GM18907 (cell line): ENCODE data around the gene PLXNA1.

Source experiments
- ATAC-seq: cut with Tn5 transposase; IDR thresholded peaks from one replicate; pipeline ENCODE4 v1.9.1; 2021; ENCODE audit warnings: mild to moderate bottlenecking, moderate library complexity; ENCODE audit not compliant: unreplicated experiment

PLXNA1 gene

DNA sequence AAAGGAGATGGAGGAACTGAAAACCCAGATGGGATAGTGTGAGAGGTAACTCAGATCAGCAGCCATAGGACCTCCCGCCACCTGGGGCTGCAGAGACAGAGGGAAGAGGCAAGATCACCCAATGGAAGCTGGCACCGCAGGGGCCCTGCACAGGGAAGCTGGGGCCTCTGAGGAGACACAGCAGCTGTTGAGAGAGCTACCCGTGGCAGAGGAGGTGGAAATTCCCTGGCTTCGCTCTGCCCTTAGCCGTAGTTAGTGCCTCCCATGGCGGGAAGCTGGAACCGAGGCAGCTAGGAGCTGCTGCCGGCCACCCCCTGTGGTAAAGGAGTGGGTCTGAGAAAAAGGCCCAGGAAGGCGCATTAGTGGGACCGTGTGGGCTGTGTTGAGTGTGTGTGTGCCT, 18.0 kb upstream of the PLXNA1 start:
- ATAC-seq = no peak

DNA sequence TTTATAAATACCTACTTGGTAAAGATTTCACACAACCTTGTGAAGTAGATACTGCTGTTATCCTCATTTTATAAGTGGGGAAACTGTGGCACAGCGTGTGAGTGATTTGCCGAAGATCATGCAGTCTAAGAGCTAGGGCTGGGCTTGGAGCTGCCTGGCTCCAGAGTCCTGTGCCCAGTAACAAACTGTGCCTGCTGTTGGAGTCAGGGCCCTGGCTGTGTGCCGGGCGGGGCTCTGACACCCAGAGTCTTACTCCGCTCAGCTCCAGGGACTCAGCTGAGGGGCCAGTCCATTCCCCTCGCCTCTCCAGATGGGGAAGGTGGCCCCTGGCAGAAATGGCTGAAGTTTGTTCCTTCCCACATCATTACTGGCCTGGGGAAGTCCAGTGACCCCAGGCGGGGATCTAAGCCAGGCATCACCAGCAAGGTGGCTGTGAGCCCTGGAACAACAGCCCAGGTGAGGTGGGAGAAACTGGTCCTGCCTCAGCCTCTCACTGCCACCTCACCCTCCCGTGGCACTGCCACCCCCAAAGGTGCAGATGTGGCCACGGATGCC, 17.3 kb upstream of the PLXNA1 start:
- ATAC-seq = no peak

DNA sequence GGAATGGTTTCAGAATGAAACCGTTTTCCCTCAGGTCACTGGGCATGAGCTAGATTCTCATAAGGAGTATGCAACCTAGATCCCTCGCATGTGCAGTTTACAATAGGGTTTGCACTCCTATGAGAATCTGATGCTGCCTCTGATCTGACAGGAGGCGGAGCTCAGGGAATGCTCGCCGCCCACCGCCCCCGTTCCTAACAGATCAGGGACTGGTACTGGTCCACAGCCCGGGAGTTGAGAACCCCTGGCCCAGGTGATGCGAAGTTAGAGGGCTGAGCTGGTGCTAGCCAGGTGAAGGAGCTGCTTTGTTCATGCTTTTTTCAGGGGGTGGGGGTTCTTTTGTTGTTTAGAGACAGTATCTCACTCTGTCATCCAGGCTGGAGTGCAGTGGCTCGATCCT, 15.5 kb upstream of the PLXNA1 start:
- ATAC-seq = no peak

DNA sequence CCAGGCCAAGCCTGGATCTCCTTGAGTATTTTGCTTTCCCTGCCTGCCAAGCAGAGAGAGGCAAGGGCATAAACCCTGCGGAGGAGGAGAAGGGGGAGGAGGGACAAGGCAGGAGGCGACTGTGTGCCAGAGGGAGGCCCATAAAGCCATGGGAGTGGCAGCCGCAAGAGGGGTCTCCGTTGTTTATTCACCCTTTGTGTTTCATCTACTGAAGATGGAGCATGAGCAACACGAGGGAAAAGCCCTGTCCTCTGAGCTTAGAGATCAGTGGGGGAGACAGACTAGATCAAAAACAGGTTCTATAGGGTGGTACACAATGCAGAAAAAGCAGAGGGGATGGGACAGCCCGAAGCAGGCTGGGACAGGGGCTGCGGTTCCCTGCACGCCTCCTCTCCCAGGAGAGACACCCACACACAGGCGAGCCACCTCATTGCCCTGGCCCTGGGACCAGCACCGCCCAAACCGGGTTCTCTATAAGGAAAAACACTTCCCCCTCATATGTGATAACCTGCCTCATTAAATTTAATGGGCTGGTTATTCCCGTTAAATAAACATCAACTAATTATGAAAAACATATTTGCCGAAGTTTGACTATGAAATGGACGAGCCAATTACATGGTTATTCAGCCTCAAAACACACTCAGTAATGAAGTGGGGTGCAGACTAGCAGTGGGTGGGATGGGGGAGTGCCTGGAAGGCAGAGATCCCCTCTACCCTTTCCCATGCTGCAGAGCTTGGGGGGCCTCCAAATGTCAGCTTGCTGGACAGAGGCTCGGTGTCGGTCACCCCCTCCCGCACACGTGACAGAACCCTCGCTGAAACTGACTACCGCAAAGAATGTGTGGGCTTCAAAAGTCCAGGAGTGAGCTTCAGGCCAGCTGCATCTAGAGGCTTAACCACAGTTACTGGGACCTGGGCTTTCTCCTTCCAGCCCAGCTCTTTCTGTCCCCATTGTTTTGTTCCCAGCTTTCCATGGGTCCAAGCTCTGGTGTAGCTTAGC, 14.2 kb upstream of the PLXNA1 start:
- ATAC-seq = no peak

DNA sequence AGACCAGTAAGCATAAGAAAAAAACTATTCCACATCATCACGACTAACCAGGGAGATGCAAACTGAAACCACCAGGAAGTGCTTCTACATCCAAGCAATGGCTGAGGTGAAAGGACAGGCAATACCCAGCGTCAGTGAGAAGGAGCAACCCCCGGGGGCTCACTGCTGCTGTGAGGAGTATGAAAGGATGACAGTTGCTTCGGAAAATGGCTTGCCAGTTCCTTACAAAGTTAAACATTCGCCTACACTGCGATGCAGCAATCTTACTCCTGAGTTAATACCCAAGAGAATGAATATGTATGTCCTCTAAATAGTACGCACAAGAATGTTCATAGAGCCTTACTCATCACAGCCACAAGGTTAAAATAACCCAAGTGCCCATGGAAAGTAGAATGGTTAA, 13.3 kb upstream of the PLXNA1 start:
- no peak for ATAC-seq

DNA sequence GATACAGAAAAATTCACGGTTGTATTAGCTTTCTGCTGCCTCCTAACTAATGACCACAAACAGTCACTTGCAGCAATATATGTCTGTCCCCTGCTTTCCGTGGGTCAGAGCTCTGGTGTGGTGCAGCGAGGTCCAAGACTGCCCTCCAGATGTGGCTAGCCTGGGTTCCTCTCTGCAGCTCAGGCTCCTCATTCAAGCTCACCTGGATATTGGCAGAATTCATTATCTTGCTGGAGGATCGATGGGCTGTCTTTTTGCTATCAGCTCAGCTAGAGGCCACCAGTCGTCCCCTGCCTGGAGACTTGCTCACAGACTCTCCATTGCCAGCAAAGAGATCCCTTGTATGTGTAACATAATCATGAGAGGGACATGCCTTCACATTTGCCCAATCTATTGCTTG, 12.8 kb upstream of the PLXNA1 start:
- ATAC-seq = no peak

DNA sequence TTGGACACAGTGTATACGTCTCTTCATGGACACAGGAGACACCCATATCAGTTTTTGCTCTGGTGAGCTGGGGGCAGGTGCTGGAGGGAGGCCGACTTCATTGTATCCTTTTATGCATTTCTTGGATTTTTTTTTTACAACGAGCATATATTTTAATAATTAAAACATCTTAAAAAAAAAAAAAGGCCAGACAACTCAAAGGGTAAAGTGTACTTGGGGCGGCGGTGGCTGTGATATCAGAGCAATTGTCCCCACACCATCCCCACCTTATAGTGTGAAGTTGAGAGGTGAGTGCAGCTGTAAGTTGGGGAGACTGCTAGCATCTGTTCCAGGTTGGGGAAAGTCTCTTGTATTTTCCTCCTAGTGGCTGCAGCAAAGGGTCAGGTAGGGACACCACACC, 12.0 kb upstream of the PLXNA1 start:
- no peak for ATAC-seq

DNA sequence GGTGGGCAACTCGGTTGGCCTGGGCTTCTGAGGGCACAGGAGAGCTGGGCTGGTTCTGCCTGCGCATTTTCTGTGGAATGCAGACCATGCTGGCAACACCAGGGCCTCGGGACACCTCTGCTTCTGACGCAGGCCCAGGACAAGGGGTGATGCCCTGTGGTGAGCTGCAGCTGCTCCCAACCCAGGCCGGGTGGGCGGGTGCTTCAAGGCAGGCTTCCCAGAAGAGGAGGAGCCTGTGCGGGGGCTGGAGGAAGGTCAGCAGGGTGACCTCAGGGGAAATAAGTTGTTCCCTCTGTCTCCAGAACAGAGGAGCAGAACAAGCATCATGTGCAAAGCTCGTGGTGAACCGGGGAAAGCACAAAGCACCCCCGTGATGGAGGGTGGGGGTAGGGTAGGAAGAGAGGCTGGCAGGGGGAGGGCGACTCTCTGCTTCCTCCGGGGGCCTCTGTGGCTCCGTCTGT, 11.0 kb upstream of the PLXNA1 start:
- ATAC-seq = no peak

DNA sequence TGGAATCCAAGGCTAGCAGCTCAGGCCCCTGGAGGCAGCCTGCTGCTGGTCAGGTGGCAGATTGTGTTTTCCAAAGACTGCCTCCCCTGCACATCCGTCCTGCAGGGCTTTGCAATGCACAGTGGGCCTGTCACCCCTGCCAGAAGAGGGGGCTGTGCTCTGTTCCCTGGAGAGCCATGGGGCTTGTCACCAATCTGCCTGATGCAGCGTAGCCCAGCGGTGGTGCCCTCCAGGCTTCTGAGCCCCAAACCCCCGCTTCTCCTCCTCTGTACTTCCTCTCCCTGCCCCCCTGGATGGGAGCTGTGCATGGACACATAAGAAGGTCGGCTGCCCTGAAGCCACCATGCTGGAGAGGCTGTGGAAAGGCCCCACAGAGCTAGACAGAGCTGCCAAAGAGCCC, 10.0 kb upstream of the PLXNA1 start:
- no peak for ATAC-seq

DNA sequence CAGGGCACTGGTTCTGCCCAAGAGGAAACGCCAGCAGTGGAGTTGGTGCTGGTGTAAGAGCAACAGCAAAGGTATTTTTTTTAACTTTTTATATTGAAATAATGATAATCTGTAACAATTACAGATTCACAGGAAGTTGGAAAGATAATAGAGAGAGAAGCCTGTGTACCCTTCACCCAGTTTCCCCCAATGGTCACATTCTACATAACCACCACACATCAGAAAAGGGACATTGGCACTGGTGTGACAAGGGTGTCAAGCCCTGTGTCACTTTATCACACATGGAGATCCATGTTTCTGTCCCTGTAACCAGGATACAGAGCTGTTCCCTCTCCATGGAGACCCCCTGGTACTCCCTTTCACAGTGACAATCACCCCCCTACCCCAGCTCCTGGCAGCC, 9.1 kb upstream of the PLXNA1 start:
- no peak for ATAC-seq

DNA sequence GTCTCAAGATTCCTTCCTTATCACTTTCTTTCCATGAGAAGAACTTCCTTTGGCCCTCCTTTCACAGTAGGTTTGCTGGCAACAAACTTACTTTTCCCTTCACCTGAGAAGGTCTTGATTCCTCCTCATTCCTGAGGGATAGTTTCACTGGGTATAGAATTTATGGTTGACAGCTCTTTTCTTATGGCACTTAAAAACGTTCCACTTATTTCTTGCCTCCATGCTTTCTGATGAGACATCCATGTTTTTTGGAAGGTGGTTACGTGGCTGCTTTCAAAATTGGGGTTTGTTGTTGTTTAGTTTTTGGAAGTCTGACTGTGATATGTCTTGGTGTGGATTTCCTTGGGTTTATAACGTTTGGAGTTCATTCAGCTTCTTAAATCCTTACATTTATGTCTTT, 8.2 kb upstream of the PLXNA1 start:
- ATAC-seq = no peak

DNA sequence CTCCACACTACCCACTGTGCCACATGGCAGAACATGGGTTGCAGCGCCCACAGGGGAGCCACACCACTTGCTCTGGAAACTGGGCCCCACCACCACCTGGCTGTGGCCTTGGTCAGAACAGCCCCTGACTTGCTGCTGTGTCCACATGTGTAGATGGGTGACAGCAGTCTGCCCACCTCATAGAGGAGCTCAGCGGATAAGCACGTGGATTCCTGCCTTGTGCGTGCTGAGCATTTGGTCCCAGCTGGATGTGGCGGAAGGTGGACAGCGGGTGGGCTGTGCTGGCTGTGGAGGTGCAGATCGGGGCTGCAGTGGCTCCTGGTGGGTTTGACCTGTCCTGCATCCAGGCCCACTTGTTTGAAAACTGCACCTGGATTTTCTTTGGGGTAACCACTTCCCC, 6.0 kb upstream of the PLXNA1 start:
- ATAC-seq = no peak

DNA sequence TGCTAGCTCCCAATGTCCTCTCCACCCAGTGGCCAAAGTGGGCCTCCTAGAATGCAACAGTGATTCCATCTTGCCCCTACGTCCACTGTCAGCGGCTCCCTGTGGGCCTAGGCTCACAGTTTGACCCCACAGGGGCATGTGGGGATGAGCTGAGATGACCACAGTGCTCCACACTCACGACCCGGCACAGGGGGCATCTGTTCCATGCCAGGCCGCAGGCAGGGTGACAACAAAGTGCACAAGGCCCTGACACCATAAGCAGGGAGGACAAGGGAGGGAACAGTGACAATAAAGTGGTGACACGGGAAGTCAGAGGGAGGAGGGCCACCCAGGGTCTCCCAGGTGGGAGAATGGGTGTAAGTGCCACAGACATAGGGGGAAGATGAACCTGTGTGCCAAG, 5.1 kb upstream of the PLXNA1 start:
- no peak for ATAC-seq

DNA sequence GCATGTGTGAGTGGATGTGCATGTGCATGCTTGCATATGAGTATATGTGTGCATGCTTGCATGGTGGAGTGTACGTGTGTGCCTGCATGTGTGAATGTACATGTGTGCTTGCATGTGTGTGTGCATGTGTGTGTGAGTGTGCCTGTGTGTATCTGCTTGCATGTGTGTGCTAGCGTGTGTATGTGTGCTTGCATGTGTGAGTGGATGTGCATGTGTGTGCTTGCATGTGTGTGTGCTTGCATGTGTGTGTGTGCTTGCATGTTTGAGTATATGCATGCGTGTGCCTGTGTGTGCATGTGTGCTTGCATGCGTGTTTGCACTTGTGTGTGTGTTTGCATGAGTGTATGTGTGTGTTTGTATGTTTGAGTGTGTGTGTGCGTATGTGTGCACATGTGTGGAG, 4.6 kb upstream of the PLXNA1 start:
- no peak for ATAC-seq

DNA sequence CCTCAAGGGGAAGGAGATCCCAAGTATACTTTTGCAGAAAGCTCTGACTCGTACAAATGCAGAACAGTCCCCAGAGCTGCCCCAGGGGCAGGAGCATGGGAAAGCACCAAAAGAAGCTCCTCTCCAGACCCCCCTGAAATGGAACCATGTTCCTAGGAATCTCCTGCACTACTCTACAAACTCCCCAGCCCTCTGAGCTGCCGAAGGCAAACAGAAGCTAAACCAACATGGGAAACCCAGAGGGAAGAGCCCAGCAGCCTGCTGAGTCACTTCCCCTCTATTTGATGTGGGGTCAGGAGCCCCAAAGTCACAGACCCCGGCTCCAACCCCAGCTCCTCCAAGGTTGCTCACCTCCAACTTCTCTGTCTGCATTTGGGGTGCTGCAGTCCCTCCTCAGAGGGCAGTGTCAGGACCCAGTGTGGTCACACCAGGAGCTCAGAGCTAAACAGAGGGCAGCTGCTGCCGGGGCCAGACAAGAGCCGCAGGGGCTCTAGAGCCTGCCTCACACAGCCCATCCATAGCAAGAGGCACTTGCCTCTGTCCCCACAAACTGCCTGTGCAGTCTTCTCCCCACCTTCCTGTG, 3.8 kb upstream of the PLXNA1 start:
- ATAC-seq = no peak

DNA sequence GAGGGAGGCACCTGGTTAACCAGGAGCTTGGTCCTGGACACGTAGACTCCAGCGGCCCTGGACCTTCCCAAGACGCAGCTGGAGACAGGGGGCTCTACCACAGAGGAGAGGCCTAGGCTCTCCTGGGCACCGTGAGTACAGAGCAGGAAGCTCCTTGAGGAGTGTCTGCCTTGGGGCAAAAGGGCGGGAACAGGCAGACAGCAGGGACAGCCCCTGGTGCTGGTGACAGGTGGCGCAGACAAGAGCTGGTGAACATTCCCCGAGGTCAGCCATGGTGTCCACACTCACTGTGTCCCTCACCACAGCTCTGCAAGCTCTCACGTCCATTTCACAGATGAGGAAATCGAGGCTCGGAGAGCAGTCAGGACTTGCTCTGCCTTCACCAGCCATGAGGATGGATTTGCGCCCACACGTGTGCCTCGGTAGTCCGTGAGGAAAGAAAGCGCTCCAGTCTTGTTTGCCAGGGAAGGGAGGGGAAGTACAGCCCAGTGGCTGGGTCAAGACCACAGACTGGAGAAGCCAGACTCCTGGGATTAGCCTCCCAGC, 2.6 kb upstream of the PLXNA1 start:
- no peak for ATAC-seq

DNA sequence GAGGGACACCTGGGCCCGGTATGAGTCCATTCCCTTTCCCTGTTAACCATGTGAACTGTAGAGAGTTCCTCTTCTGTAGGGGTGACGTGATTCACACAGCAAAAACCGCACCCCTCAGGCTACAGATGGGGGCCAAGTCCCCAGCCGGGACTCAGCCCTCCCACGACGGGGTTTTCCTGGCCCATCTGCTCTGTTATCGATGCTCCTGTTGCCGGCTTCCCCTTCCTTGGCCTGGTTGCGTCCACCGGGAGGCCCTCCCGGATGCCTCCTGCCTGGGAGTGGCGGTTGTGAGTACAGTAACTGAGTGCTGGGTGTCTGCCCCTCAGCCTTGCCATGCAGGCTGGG, 817 bp upstream of the PLXNA1 start:
- peak; percentile 38 for ATAC-seq

DNA sequence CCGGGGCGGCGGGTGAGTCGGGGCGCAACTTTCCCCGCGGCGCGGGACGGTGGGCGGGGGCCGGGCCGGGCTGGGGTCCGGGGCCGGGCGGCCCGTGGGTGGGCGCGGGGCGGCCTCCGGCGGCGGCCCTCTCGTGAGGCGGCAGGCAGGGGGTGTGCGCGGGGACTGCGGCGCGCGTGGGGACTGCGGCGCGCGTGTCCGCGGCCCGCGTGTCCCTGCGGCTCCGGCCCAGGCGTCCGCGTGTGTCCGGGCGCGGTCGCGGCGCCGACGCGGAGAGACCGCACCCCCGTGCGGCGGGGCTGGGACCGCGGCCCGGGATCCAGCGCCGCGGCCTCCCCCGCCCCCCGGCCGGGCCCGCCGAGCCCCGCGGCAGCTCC, 349 bp downstream of the PLXNA1 start:
- ATAC-seq = no peak

DNA sequence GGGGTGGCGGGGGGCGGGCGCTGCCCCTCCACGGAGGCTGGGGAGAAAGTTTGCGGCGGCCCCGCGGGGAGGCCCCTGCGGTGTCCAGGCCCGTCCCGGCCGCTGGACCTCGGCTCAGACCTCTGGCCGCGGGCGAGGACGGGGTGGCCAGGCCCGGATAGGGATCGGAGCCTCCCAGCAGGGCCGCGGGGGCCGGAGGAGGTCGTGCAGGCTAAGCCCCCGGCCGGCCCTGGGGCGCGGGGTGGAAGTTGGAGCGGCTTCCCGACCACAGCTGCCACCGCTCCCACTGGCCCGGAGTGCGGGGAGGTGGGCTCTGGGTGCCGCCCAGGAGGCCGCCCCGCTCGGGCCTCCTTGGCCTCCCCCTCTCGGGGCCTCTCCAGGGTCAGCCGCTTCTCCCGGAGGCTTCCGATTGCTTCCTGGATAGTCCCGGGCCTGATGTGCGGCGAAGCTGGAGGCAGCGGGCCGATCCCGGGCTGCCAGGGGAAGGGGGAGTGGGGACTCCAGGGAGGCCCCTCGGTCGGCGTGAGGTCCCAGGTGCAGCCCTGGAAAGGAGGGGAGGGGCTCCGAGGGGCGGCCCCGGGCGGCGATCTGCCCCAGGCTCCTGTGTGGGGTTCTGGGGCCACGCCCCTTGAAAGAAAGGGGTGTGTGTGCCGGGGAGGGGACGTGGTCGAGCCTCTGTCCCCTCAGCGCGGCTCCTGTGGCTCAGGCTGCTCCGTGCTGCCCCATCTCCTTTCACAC, 907 bp downstream of the PLXNA1 start:
- no peak for ATAC-seq

DNA sequence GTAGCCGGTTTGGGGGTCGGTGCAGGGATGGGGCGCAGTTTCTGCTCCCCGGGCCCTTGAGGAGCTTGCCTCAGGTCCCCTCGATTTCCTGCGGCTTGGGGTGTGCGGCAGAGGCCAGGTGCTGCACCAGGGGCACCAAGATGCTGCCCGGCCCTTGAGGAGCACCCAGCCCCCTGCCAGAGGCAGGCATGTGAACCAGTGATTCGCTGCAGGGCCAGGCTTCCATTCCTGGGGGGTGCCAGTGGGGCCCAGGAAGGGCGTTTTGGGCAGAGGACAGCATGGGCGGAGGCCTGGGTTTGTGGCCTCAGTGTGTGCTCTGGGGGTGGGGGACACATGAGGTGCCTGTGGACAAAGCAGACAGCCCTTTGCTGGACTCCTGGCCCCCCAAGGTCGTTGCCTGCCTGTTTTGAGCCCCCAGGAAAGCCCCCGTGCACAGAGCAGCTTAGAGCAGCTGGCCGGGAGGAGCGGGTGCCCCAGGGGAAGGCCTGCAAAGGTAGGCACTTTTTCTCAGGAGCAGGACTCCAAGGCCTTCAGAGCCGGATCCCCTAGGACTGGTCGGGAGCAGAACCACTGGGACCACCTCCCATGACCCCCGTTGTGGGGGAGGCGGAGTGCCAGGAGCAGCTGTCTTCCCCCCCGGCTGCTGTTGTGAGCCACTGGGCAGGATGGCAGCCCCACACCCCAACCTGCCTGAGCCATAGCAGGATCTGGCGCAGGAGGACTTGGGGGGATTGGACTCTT, 1.6 kb downstream of the PLXNA1 start:
- ATAC-seq = no peak
